H1 (cell line): ENCODE measurements around the gene TEX22. TPM values are rescaled to one million over a fixed set of nuclear protein-coding genes. Genes with fewer than 3 reads are reported as not detected.

Experiments
- CTCF ChIA-PET: fragments of 300-600 bp; sonication (Branson Sonifier 250); formaldehyde crosslinking; loops from one replicate; lab custom pipeline; 2021; ENCODE audit not compliant: partially characterized antibody; lab: Charles Lee
- POLR2A ChIA-PET: fragments of 300-600 bp; sonication (Branson Sonifier 250); formaldehyde crosslinking; loops from one replicate; lab custom pipeline; 2021; ENCODE audit warnings: inconsistent platforms; ENCODE audit not compliant: partially characterized antibody; lab: Charles Lee
- DNase-seq, 2 experiments: peaks; one replicate each; pipeline versions ENCODE4 v3.0.0 to v3.0.0-alpha.2; 2010 to 2022; ENCODE audit warnings: low spot score in 2 of 2, low read depth in 1 of 2, mixed read lengths in 1 of 2
- FAIRE-seq: peaks from 2 replicates; lab custom pipeline; 2011; peaks lifted over from hg19 to GRCh38; lab: Jason Lieb, UNC
- H2AFZ ChIP-seq: 2 replicates; pipeline ENCODE4 v1.8.1; 2012; ENCODE audit warnings: low read length, inconsistent platforms
- H2AK5ac ChIP-seq: 2 replicates; pipeline ENCODE4 v1.6.1; 2013; ENCODE audit warnings: low read depth, low read length
- H2BK120ac ChIP-seq: replicated peaks from 2 replicates; pipeline ENCODE3; 2013; ENCODE audit warnings: low read depth, low read length, inconsistent platforms
- H2BK12ac ChIP-seq: 2 replicates; pipeline ENCODE4 v1.6.1; 2013; ENCODE audit warnings: low read depth, low read length
- H2BK15ac ChIP-seq: 2 replicates; pipeline ENCODE4 v1.6.1; 2013; ENCODE audit warnings: low read length
- H2BK20ac ChIP-seq: 2 replicates; pipeline ENCODE4 v1.6.1; 2013; ENCODE audit warnings: low read length
- H2BK5ac ChIP-seq: 2 replicates; pipeline ENCODE4 v1.6.1; 2013; ENCODE audit warnings: low read depth, low read length
- H3K14ac ChIP-seq: 2 replicates; pipeline ENCODE4 v1.6.1; 2013; ENCODE audit warnings: inconsistent platforms; ENCODE audit not compliant: insufficient read length
- H3K18ac ChIP-seq: 2 replicates; pipeline ENCODE4 v1.6.1; 2013; ENCODE audit warnings: low read length; ENCODE audit errors: extremely low read depth
- H3K23ac ChIP-seq: 2 replicates; pipeline ENCODE4 v1.6.1; 2013; ENCODE audit warnings: inconsistent platforms; ENCODE audit not compliant: insufficient read length
- H3K23me2 ChIP-seq: 2 replicates; pipeline ENCODE4 v1.6.1; 2013; ENCODE audit warnings: low read depth, low read length
- H3K27ac ChIP-seq: 2 replicates; pipeline ENCODE4 v1.6.1; 2011; ENCODE audit warnings: low read depth, low read length, inconsistent platforms
- H3K27me3 ChIP-seq, 4 experiments: replicated peaks in 1 of 4; 1 replicate in 1 of 4; 2 replicates in 3 of 4; pipeline versions ENCODE4 v1.6.1 to v1.8.1; 2011 to 2013; ENCODE audit warnings: low read length in 3 of 4, mild to moderate bottlenecking in 3 of 4, inconsistent platforms in 2 of 4, mixed read lengths in 2 of 4, moderate library complexity in 1 of 4; ENCODE audit not compliant: control insufficient read depth in 3 of 4, insufficient read depth in 3 of 4; ENCODE audit errors: extremely low read depth in 1 of 4
- H3K36me3 ChIP-seq, 4 experiments: 2 replicates each; pipeline versions ENCODE4 v1.6.1 to v1.8.1; 2011 to 2013; ENCODE audit warnings: mild to moderate bottlenecking in 4 of 4, low read length in 3 of 4, moderate library complexity in 2 of 4, control low read depth in 1 of 4, inconsistent platforms in 1 of 4; ENCODE audit not compliant: insufficient read depth in 4 of 4, control insufficient read depth in 2 of 4
- H3K4ac ChIP-seq: replicated peaks from 2 replicates; pipeline ENCODE3; 2013; ENCODE audit warnings: low read length, low read depth, mixed read lengths, inconsistent platforms; ENCODE audit not compliant: insufficient read length
- H3K4me1 ChIP-seq, 4 experiments: replicated peaks in 1 of 4; 1 replicate in 1 of 4; 2 replicates in 3 of 4; pipeline versions ENCODE4 v1.6.1 to v1.8.1; 2011 to 2013; ENCODE audit warnings: low read length in 3 of 4, inconsistent platforms in 2 of 4, mixed read lengths in 1 of 4; ENCODE audit not compliant: insufficient read depth in 4 of 4, control insufficient read depth in 3 of 4
- H3K4me2 ChIP-seq, 2 experiments: 2 replicates each; pipeline versions ENCODE4 v1.6.1 to v1.8.1; 2011 to 2013; ENCODE audit warnings: low read depth in 2 of 2, low read length in 2 of 2, control low read depth in 1 of 2, inconsistent platforms in 1 of 2, mild to moderate bottlenecking in 1 of 2; ENCODE audit not compliant: insufficient read depth in 1 of 2
- H3K4me3 ChIP-seq, 4 experiments: fragments of 200-600, 300-600 bp in 1 of 4; sonication (generic), shearing (Covaris generic), sonication (Bioruptor Twin) in 1 of 4; 2 replicates each; pipeline versions ENCODE4 v1.5.1 to v1.8.1; 2011 to 2016; ENCODE audit warnings: low read length in 4 of 4, low read depth in 3 of 4, control low read depth in 2 of 4, inconsistent platforms in 2 of 4, mild to moderate bottlenecking in 2 of 4, mixed read lengths in 1 of 4, moderate library complexity in 1 of 4; ENCODE audit not compliant: insufficient read depth in 2 of 4; ENCODE audit errors: extremely low read depth in 1 of 4
- H3K56ac ChIP-seq: replicated peaks from 2 replicates; pipeline ENCODE3; 2013; ENCODE audit warnings: low read depth, mild to moderate bottlenecking, mixed read lengths, low read length, inconsistent platforms; ENCODE audit not compliant: insufficient read length
- H3K79me1 ChIP-seq: 2 replicates; pipeline ENCODE4 v1.6.1; 2013; ENCODE audit warnings: low read depth, low read length, control low read depth
- H3K79me2 ChIP-seq, 2 experiments: 2 replicates each; pipeline versions ENCODE4 v1.6.1 to v1.8.1; 2012 to 2013; ENCODE audit warnings: low read length in 2 of 2, mild to moderate bottlenecking in 2 of 2, inconsistent platforms in 1 of 2; ENCODE audit not compliant: insufficient read depth in 2 of 2, control insufficient read depth in 1 of 2
- H3K9ac ChIP-seq, 4 experiments: replicated peaks in 1 of 4; 1 replicate in 1 of 4; 2 replicates in 3 of 4; pipeline versions ENCODE4 v1.6.1 to v1.8.1; 2011 to 2013; ENCODE audit warnings: low read depth in 3 of 4, low read length in 3 of 4, control low read depth in 2 of 4, mild to moderate bottlenecking in 2 of 4, moderate library complexity in 2 of 4, inconsistent platforms in 1 of 4; ENCODE audit errors: extremely low read depth in 1 of 4
- H3K9me3 ChIP-seq, 2 experiments: 2 replicates each; pipeline versions ENCODE4 v1.6.1 to v1.8.1; 2012 to 2013; ENCODE audit warnings: mild to moderate bottlenecking in 2 of 2, moderate library complexity in 2 of 2, control low read depth in 1 of 2, inconsistent platforms in 1 of 2, low read depth in 1 of 2, low read length in 1 of 2, mixed read lengths in 1 of 2; ENCODE audit not compliant: insufficient read depth in 2 of 2
- H4K20me1 ChIP-seq, 2 experiments: replicated peaks in 1 of 2; 2 replicates each; pipeline versions ENCODE3 to v1.8.1; 2011 to 2013; ENCODE audit warnings: inconsistent platforms in 2 of 2, low read length in 2 of 2, mild to moderate bottlenecking in 1 of 2; ENCODE audit not compliant: insufficient read depth in 2 of 2, control insufficient read depth in 1 of 2
- H4K5ac ChIP-seq: 2 replicates; pipeline ENCODE4 v1.6.1; 2013; ENCODE audit warnings: low read length, low read depth, mixed read lengths, inconsistent platforms; ENCODE audit not compliant: insufficient read length
- H4K8ac ChIP-seq: 2 replicates; pipeline ENCODE4 v1.8.0; 2013; ENCODE audit warnings: mild to moderate bottlenecking, moderate library complexity, low read length, inconsistent platforms; ENCODE audit not compliant: insufficient read depth; ENCODE audit errors: extremely low read depth
- H4K91ac ChIP-seq: replicated peaks from 2 replicates; pipeline ENCODE3; 2013; ENCODE audit warnings: low read length, mixed read lengths, inconsistent platforms; ENCODE audit not compliant: insufficient read length
- BRCA1 ChIP-seq: IDR thresholded peaks from 2 replicates; pipeline ENCODE4 v1.6.1; 2012; ENCODE audit warnings: low read depth, low read length, improper control_type of control experiment
- CBX5 ChIP-seq: fragments of 300-800, 300-1000 bp; sonication (generic); IDR thresholded peaks from 2 replicates; pipeline ENCODE4 v1.7.1; 2016; ENCODE audit warnings: antibody characterized with exemption, low read length, low read depth
- EZH2 ChIP-seq: fragments of 200-600 bp; sonication (generic); IDR thresholded peaks from 2 replicates; pipeline ENCODE4 v1.7.1; 2012; ENCODE audit warnings: low read depth, mild to moderate bottlenecking, moderate library complexity, low read length, inconsistent platforms; ENCODE audit not compliant: severe bottlenecking
- KDM4A ChIP-seq: IDR thresholded peaks from one replicate; pipeline ENCODE4 v1.7.1; 2012; ENCODE audit warnings: low read depth, mild to moderate bottlenecking, moderate library complexity, low read length, inconsistent platforms; ENCODE audit not compliant: severe bottlenecking
- SP2 ChIP-seq: IDR thresholded peaks from 2 replicates; pipeline ENCODE4 v1.6.1; 2012; ENCODE audit warnings: mild to moderate bottlenecking, low read length, inconsistent platforms
- SUZ12 ChIP-seq: fragments of 200-600 bp; sonication (generic); IDR thresholded peaks from 2 replicates; pipeline ENCODE4 v1.6.1; 2012; ENCODE audit warnings: mild to moderate bottlenecking, inconsistent platforms, low read length, moderate library complexity, mixed read lengths
- TCF12 ChIP-seq: IDR thresholded peaks from 2 replicates; pipeline ENCODE4 v1.6.1; 2011; ENCODE audit warnings: low read depth, mild to moderate bottlenecking, low read length
- ZNF274 ChIP-seq: IDR thresholded peaks from 2 replicates; pipeline ENCODE4 v1.7.0; 2012; ENCODE audit warnings: low read length, borderline replicate concordance; ENCODE audit errors: extremely low read depth
- WGBS, 2 experiments: shearing (Covaris generic) in 1 of 2; methylation state at CpG; one replicate each; pipeline versions ENCODE4 v1.1.6 to v1.1.7; 2013 to 2015; ENCODE audit warnings: low lambda C conversion rate in 2 of 2, mixed read lengths in 2 of 2, inconsistent platforms in 1 of 2, low coverage in 1 of 2, missing lambda C conversion rate in 1 of 2; ENCODE audit not compliant: insufficient replicate concordance in 2 of 2, insufficient coverage in 1 of 2, insufficient read length in 1 of 2; ENCODE audit errors: extremely low coverage in 1 of 2, missing lambda C conversion rate in 1 of 2; 5-methylcytosine and 5-hydroxymethylcytosine counted together
- polyA plus RNA-seq, 7 experiments: library from polyadenylated mRNA; depleted of rRNA in 3 of 7; stranded (reverse) in 5 of 7; unstranded in 2 of 7; fragments of >200 nt in 5 of 7; fragments of 200-250 nt in 2 of 7; gene quantifications; 1 replicate in 5 of 7; 2 replicates in 1 of 7; 4 replicates in 1 of 7; pipeline versions ENCODE4 v1.2.1 to v1.2.3, GENCODE V29; 2011 to 2013; ENCODE audit warnings: missing spikeins in 2 of 7, mixed read lengths in 2 of 7
- total RNA-seq: library from RNA; stranded (reverse); fragmentation: NEBNext Ultra II Directional; extraction: Animal tissue kit (Norgen Biotek cat#: 25700); gene quantifications from 2 replicates; pipeline ENCODE4 v1.2.1, GENCODE V29; 2021
- TF ChIP-seq, protein P1 (sequence below): IDR thresholded peaks from 2 replicates; pipeline ENCODE4 v1.6.1; 2012; ENCODE audit warnings: inconsistent platforms
- TF ChIP-seq, protein P2 (sequence below): IDR thresholded peaks from 2 replicates; pipeline ENCODE4 v1.6.1; 2011; ENCODE audit warnings: low read depth, mild to moderate bottlenecking, low read length; ENCODE audit not compliant: insufficient read depth
- TF ChIP-seq, protein P3 (sequence below): IDR thresholded peaks from 2 replicates; pipeline ENCODE4 v1.6.1; 2011; ENCODE audit warnings: low read length, improper control_type of control experiment

The TEX22 gene
- total and polyA plus RNA-seq, 2 of the 8 experiments (the other 6 are each of a cell fraction or from before 2014, with no cell fraction given), result 0.24 to 0.39 TPM

DNA sequence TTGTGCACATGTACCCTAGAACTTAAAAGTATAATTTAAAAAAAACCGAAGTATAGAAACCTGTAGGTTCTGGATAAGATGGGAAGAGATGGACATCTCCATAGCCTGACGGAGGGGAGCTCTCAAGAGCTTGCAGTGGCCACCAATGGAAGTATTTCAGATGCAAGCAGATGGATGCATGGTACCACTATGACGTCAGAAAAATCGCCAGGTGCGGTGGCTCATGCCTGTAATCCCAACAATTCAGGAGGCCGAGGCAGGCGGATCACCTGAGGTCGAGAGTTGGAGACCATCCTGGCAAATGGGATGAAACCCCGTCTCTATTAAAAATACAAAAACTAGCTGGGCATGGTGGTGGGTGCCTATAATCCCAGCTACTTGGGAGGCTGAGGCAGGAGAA lies 3.4 kb downstream of the TEX22 start:
- Histone ChIP-seq H4K20me1 (no peaks in the 10 kb centered on the region), H2BK120ac (no peak overlapping the region), H3K9ac (no peak overlapping the region), H3K4me3 (no peak overlapping the region), H3K14ac (no peak overlapping the region), H4K5ac (no peak overlapping the region), H3K56ac (no peak overlapping the region), H2BK5ac (no peak overlapping the region), H3K4ac (no peak overlapping the region), H2BK12ac (no peak overlapping the region), H3K79me1 (no peaks in the 10 kb centered on the region), H2BK20ac (no peak overlapping the region), H3K36me3 (peaks cover 0 to 16% (median 2%) of the 10 kb centered on the region in 4 experiments; a peak in 3 of 8 replicates), H3K18ac (no peak overlapping the region), H4K8ac (no peak overlapping the region), H3K27me3 (peaks cover 0 to 19% (median 8%) of the 10 kb centered on the region in 4 experiments; a peak in 6 of 7 replicates), H3K79me2 (no peaks in the 10 kb centered on the region), H3K23me2 (peaks cover 3% of the 10 kb centered on the region; the same call in 1 of the 2 replicates), H3K23ac (no peak overlapping the region), H3K4me2 (no peak overlapping the region), H4K91ac (no peak overlapping the region), H2BK15ac (no peak overlapping the region), H3K4me1 (peaks cover 0 to 9% (median 3%) of the 10 kb centered on the region in 4 experiments; a peak in 4 of 7 replicates), H3K27ac (no peak overlapping the region), H3K9me3 (peaks cover 45 to 68% of the 10 kb centered on the region in 2 experiments), H2AFZ (no peak overlapping the region), H2AK5ac (no peak overlapping the region)
- WGBS, 2 experiments, result 94% methylated on average over 9 of the region's 9 CpGs; no CpG with 5 or more reads in 1 of the 2 experiments
- POLR2A ChIA-PET, result no interaction called here
- CTCF ChIA-PET, result no interaction called here
- DNase-seq (no peak), FAIRE-seq (no peak)
- TF ChIP-seq, protein P1, sequence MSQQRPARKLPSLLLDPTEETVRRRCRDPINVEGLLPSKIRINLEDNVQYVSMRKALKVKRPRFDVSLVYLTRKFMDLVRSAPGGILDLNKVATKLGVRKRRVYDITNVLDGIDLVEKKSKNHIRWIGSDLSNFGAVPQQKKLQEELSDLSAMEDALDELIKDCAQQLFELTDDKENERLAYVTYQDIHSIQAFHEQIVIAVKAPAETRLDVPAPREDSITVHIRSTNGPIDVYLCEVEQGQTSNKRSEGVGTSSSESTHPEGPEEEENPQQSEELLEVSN, result no peak
- TF ChIP-seq CBX5, result no peak
- TF ChIP-seq KDM4A, result no peak
- no peak for TF ChIP-seq ZNF274
- TF ChIP-seq, protein P2, sequence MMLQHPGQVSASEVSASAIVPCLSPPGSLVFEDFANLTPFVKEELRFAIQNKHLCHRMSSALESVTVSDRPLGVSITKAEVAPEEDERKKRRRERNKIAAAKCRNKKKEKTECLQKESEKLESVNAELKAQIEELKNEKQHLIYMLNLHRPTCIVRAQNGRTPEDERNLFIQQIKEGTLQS, result no peak
- TF ChIP-seq SUZ12, result no peak
- no peak for TF ChIP-seq BRCA1
- TF ChIP-seq SP2, result no peak
- no peak for TF ChIP-seq TCF12
- TF ChIP-seq, protein P3, sequence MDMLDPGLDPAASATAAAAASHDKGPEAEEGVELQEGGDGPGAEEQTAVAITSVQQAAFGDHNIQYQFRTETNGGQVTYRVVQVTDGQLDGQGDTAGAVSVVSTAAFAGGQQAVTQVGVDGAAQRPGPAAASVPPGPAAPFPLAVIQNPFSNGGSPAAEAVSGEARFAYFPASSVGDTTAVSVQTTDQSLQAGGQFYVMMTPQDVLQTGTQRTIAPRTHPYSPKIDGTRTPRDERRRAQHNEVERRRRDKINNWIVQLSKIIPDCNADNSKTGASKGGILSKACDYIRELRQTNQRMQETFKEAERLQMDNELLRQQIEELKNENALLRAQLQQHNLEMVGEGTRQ, result no peak
- TF ChIP-seq EZH2, result no peak
